CD4-positive, alpha-beta memory T cell (primary cell): ENCODE measurements around the gene IMP3. TPM values are rescaled to one million over a fixed set of nuclear protein-coding genes. Genes with fewer than 3 reads are reported as not detected.

Source experiments
- CTCF ChIA-PET: fragments of 350-600 bp; sonication (Branson Sonifier 250); formaldehyde crosslinking; loops from one replicate; lab custom pipeline; 2021; ENCODE audit warnings: inconsistent platforms; ENCODE audit not compliant: partially characterized antibody; lab: Charles Lee
- POLR2A ChIA-PET: fragments of 350-600 bp; sonication (Branson Sonifier 250); formaldehyde crosslinking; loops from one replicate; lab custom pipeline; 2021; ENCODE audit not compliant: partially characterized antibody; lab: Charles Lee
- DNase-seq, 5 donors: peaks; one replicate each; pipeline versions ENCODE4 v3.0.0 to v3.0.0-alpha.2; 2020 to 2022; ENCODE audit warnings: mixed read lengths in 1 of 5
- H3K27ac ChIP-seq: one replicate; pipeline ENCODE4 v1.7.0; 2013; ENCODE audit warnings: low read depth, low read length
- H3K27me3 ChIP-seq: 2 replicates; pipeline ENCODE4 v1.7.0; 2013; ENCODE audit warnings: mild to moderate bottlenecking, low read length, moderate library complexity; ENCODE audit not compliant: insufficient read depth
- H3K36me3 ChIP-seq: 2 replicates; pipeline ENCODE4 v1.7.0; 2013; ENCODE audit warnings: mild to moderate bottlenecking, low read length, moderate library complexity; ENCODE audit not compliant: insufficient read depth
- H3K4me1 ChIP-seq: 2 replicates; pipeline ENCODE4 v1.7.0; 2013; ENCODE audit warnings: mild to moderate bottlenecking, low read length, moderate library complexity; ENCODE audit not compliant: insufficient read depth
- H3K4me3 ChIP-seq, 2 donors: one replicate each; pipeline ENCODE4 v1.7.0; 2013; ENCODE audit warnings: low read length in 2 of 2, mild to moderate bottlenecking in 1 of 2
- H3K9me3 ChIP-seq, 2 donors: one replicate each; pipeline ENCODE4 v1.7.0; 2013; ENCODE audit warnings: low read length in 2 of 2, control low read depth in 1 of 2; ENCODE audit not compliant: control insufficient read depth in 1 of 2
- H3K27ac Mint-ChIP-seq, 7 donors: one replicate each; pipeline ENCODE4 v1.8.0; 2020 to 2021; ENCODE audit warnings: mixed read lengths in 7 of 7, mild to moderate bottlenecking in 6 of 7, inconsistent platforms in 3 of 7, moderate library complexity in 3 of 7
- H3K27me3 Mint-ChIP-seq, 2 donors: one replicate each; pipeline ENCODE4 v1.8.0; 2020 to 2021; ENCODE audit warnings: mixed read lengths in 2 of 2
- H3K36me3 Mint-ChIP-seq, 2 donors: one replicate each; pipeline ENCODE4 v1.8.0; 2020 to 2021; ENCODE audit warnings: mixed read lengths in 2 of 2, inconsistent platforms in 1 of 2, mild to moderate bottlenecking in 1 of 2
- H3K4me1 Mint-ChIP-seq, 4 donors: one replicate each; pipeline ENCODE4 v1.8.0; 2020 to 2021; ENCODE audit warnings: mixed read lengths in 4 of 4, mild to moderate bottlenecking in 1 of 4
- H3K4me3 Mint-ChIP-seq, 8 donors: one replicate each; pipeline ENCODE4 v1.8.0; 2020 to 2021; ENCODE audit warnings: mixed read lengths in 8 of 8, mild to moderate bottlenecking in 7 of 8, moderate library complexity in 6 of 8, inconsistent platforms in 3 of 8
- H3K9me3 Mint-ChIP-seq, 8 donors: one replicate each; pipeline ENCODE4 v1.8.0; 2020 to 2021; ENCODE audit warnings: mixed read lengths in 8 of 8, mild to moderate bottlenecking in 5 of 8, inconsistent platforms in 3 of 8, moderate library complexity in 1 of 8
- intact Hi-C: fragments of 100-400 bp; cut with micrococcal nuclease; formaldehyde crosslinking; loops from one replicate; pipeline ENCODE4 v1.15.1; 2023
- polyA plus RNA-seq, 2 donors: library from polyadenylated mRNA; unstranded; fragments of 300-500 nt; fragmentation: Illumina TruSeq; gene quantifications; one replicate each; pipeline ENCODE4 v1.2.3, GENCODE V29; 2021
- total RNA-seq, 2 experiments: library from RNA; stranded (reverse); gene quantifications; one replicate each; pipeline ENCODE4 v1.2.3, GENCODE V29; 2021

Gene IMP3
- total and polyA plus RNA-seq, 4 experiments from 2014 or later = 85.5 to 211 (median 144) TPM

DNA sequence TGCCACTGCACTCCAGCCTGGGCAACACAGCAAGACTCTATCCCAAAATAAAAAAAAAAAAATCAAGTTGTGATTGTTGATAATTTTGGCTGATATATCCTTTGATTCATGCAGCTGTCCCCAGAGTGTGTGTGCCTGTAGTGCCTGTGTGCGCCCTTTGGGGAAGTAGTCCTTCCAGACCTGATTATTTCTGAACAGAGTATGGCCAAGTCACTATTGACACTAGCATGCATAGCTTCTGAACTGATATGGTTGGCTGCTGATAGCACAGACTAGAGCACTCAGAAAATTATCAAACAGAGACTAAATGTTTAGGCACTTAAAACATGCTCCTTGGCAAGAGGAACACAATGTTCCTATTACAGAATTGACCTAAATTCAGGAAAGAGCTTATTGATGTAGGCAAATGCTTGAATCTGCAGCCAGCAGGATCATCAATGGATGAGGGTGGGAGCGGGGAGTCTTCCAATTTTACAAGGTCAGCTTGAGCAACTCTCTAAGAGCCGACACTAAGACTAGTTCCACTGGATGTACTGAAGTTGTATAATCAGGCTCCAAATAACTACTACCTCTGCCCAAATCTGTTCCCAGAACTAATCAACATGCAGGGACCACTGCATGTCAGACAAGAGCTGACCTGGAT is 43.2 kb downstream of the IMP3 start:
- no peak overlapping the region for H3K4me3 ChIP-seq
- H3K27ac ChIP-seq = no peak overlapping the region
- DNase-seq = no peak
- CTCF ChIA-PET = interaction anchor here (0.6 to 3.5 kb wide), 22 partner anchors 10 to 229 kb away, joined by 3 to 31 read pairs (median 4); partner anchors contain the start of genes IMP3, PTPN9 and SNUPN
- peaks cover 50 to 52% of the 10 kb centered on the region in 2 donors for H3K36me3 Mint-ChIP-seq
- H3K9me3 ChIP-seq = no peaks in the 10 kb centered on the region
- peak overlapping the region in 2 of 7 donors; percentile 7 to 50 for H3K27ac Mint-ChIP-seq
- H3K27me3 ChIP-seq = no peaks in the 10 kb centered on the region
- peaks cover 18 to 26% (median 21%) of the 10 kb centered on the region in 4 donors for H3K4me1 Mint-ChIP-seq
- H3K27me3 Mint-ChIP-seq = no peaks in the 10 kb centered on the region
- POLR2A ChIA-PET = interaction anchor here (1.0 to 2.8 kb wide), 5 partner anchors 10 to 43 kb away, joined by 3 to 28 read pairs (median 8); partner anchors contain the start of genes IMP3, PTPN9 and SNUPN
- intact Hi-C loops = loop anchor here (2.0 to 5.0 kb wide), 2 partner anchors 44 to 85 kb away; partner anchors contain the start of gene IMP3
- H3K9me3 Mint-ChIP-seq = no peaks in the 10 kb centered on the region
- H3K36me3 ChIP-seq = peaks cover 26% of the 10 kb centered on the region
- H3K4me3 Mint-ChIP-seq = no peak overlapping the region
- H3K4me1 ChIP-seq = peaks cover 25% of the 10 kb centered on the region

DNA sequence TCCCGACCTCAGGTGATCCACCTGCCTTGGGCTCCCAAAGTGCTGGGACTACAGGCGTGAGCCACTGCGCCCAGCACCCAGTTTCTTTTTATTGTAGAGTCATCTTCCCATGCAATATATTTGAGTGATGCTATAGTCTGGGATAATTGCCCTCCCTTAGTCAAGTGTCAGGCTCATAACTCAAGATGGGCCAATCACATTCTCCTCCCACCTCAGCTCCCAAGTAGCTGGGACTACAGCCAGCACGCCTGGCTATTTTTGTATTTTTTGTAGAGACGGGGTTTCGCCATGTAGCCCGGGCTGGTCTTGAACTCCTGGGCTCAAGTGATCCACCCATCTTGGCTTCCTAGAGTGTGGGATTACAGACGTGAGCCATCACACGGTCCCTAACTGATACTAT is 45.7 kb downstream of the IMP3 start:
- intact Hi-C loops = no loop called here
- Mint-ChIP-seq H3K9me3 (no peaks in the 10 kb centered on the region), H3K27me3 (no peaks in the 10 kb centered on the region), H3K4me3 (no peak overlapping the region), H3K27ac (peak overlapping the region in 3 of 7 donors; percentile 24 to 35 (median 27)), H3K36me3 (peaks cover 37 to 44% of the 10 kb centered on the region in 2 donors), H3K4me1 (peaks cover 19 to 26% (median 24%) of the 10 kb centered on the region in 4 donors)
- H3K36me3 ChIP-seq = peaks cover 13% of the 10 kb centered on the region
- peaks cover 25% of the 10 kb centered on the region for H3K4me1 ChIP-seq
- H3K4me3 ChIP-seq = no peak overlapping the region
- CTCF ChIA-PET = interaction anchor here (2.0 kb wide), 1 partner anchor 16 kb away, joined by 5 read pairs; the partner anchor contains the start of gene PTPN9
- no peak for DNase-seq
- POLR2A ChIA-PET = no interaction called here
- no peaks in the 10 kb centered on the region for H3K9me3 ChIP-seq
- H3K27ac ChIP-seq = no peak overlapping the region
- no peaks in the 10 kb centered on the region for H3K27me3 ChIP-seq

DNA sequence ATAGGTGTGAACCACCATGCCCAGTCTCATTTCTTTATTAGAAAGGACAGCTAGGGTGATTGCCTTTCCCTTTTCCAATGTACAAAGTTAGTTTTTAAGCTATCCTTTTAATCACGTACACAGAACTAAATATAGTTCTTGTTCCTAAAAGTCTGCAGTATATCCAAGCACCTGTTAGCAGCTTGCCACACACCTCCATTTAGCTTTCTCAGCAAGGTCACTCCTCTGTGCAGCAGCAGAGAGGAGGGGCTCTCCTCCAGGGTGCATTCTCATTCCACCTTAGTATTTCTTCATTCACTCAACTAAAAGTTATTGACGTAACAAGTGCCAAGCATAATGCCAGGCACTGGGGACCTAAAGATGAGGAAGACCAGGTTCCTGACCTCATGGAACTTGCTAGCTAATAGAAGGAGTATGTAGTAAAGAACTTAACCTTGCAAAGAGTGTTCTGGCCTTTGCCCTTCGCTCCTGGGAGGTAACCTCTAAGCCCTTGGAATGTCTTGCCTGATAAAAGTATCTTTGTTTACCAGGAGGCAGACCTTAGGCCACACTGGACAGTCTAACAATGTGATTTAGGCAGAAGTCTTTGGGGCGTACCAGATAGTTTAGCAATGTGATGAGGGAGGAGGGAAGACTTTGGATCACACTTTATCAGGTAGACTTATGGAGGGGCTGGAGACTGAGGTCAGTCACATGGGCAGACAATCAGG is 48.2 kb downstream of the IMP3 start:
- H3K27me3 Mint-ChIP-seq = no peaks in the 10 kb centered on the region
- no peak for DNase-seq
- Histone ChIP-seq H3K27ac (no peak overlapping the region), H3K4me1 (peaks cover under 1% of the 10 kb centered on the region), H3K36me3 (peaks cover 6% of the 10 kb centered on the region), H3K4me3 (no peak overlapping the region), H3K9me3 (no peaks in the 10 kb centered on the region), H3K27me3 (no peaks in the 10 kb centered on the region)
- H3K9me3 Mint-ChIP-seq = no peaks in the 10 kb centered on the region
- ChIA-PET POLR2A (no interaction called here), CTCF (interaction anchor here (0.7 to 1.5 kb wide), 3 partner anchors 49 to 136 kb away, joined by 3 to 6 read pairs (median 3); no protein-coding TSS in a partner anchor)
- H3K4me3 Mint-ChIP-seq = no peak overlapping the region
- peaks cover 21 to 29% of the 10 kb centered on the region in 2 donors for H3K36me3 Mint-ChIP-seq
- intact Hi-C loops = loop anchor here (1.0 kb wide), 1 partner anchor 22 kb away; no protein-coding TSS in a partner anchor
- H3K4me1 Mint-ChIP-seq = peaks cover 6 to 17% (median 10%) of the 10 kb centered on the region in 4 donors
- peak overlapping the region in 3 of 7 donors; percentile 57 to 59 (median 57) for H3K27ac Mint-ChIP-seq

DNA sequence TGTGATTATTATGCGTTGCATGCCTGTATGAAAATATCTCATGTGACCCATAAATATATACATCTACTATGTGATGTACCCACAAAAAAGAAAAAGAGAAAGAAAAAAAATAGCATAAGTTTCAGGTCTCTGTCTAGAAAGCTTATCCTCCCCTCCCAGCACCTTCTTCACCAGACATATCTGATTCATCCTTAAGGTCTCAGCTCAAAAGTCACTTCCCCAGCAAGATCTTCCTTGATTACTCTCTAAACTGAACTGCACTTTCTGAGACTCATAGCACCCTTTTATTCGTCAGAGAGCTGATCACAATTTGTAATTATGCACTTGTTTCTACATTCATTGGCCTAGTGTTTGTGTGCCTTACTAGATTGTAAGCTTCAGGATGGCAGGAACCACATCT is 49.8 kb downstream of the IMP3 start:
- POLR2A ChIA-PET = interaction anchor here (1.1 kb wide), 1 partner anchor 135 kb away, joined by 3 read pairs; no protein-coding TSS in a partner anchor
- Mint-ChIP-seq H3K4me3 (no peak overlapping the region), H3K4me1 (peaks cover 0 to 11% (median 6%) of the 10 kb centered on the region in 4 donors), H3K27ac (peak overlapping the region in 3 of 7 donors; percentile 5 to 81 (median 50)), H3K9me3 (no peaks in the 10 kb centered on the region), H3K36me3 (peaks cover 7 to 17% of the 10 kb centered on the region in 2 donors), H3K27me3 (no peaks in the 10 kb centered on the region)
- H3K4me3 ChIP-seq = no peak overlapping the region
- no peak for DNase-seq
- no peaks in the 10 kb centered on the region for H3K4me1 ChIP-seq
- H3K27ac ChIP-seq = no peak overlapping the region
- no peaks in the 10 kb centered on the region for H3K27me3 ChIP-seq
- H3K9me3 ChIP-seq = no peaks in the 10 kb centered on the region
- H3K36me3 ChIP-seq = no peaks in the 10 kb centered on the region
- CTCF ChIA-PET = interaction anchor here (1.5 kb wide), 1 partner anchor 82 kb away, joined by 6 read pairs; no protein-coding TSS in a partner anchor
- intact Hi-C loops = no loop called here

Other genes starting within 250 kb of the IMP3 start
- 100 to 1,000 TPM; 128 to 134 TPM for gene SIN3A, start 188.5 kb downstream of the IMP3 start, total RNA-seq
- gene SIN3A, start 188.5 kb downstream of the IMP3 start, polyA plus RNA-seq = 10 to 100 TPM in 1 of 2 donors, 1 to 10 TPM in 1; 7.0 to 25.9 TPM
- 10 to 100 TPM; 15.9 to 16.6 TPM for gene PTPN9, start 60.9 kb downstream of the IMP3 start, total RNA-seq
- 10 to 100 TPM; 26.5 to 31.7 TPM for gene PTPN9, start 60.9 kb downstream of the IMP3 start, polyA plus RNA-seq
- 10 to 100 TPM; 21.0 to 23.5 TPM for gene SNUPN, start 14.5 kb downstream of the IMP3 start, total RNA-seq
- 10 to 100 TPM; 25.2 to 35.2 TPM for gene SNUPN, start 14.5 kb downstream of the IMP3 start, polyA plus RNA-seq
- 1 to 10 TPM; 3.5 to 3.8 TPM for gene SNX33, start 7.7 kb upstream of the IMP3 start, total RNA-seq
- 1 to 10 TPM in 1 of 2 donors, under 1 TPM in 1; 0.33 to 1.6 TPM for gene SNX33, start 7.7 kb upstream of the IMP3 start, polyA plus RNA-seq
- not detected for gene CSPG4, start 72.6 kb upstream of the IMP3 start, total RNA-seq
- gene CSPG4, start 72.6 kb upstream of the IMP3 start, polyA plus RNA-seq = not detected
- gene UBE2Q2, start 203.2 kb upstream of the IMP3 start, total RNA-seq = 10 to 100 TPM; 38.0 to 42.9 TPM
- gene UBE2Q2, start 203.2 kb upstream of the IMP3 start, polyA plus RNA-seq = 10 to 100 TPM; 58.9 to 67.1 TPM